Bronchial epithelial cell (primary cell): Measurements from ENCODE around the gene PKM. TPM values are rescaled to one million over a fixed set of nuclear protein-coding genes. Genes with fewer than 3 reads are reported as not detected.

Experiments
- DNase-seq: peaks from one replicate; pipeline ENCODE4 v3.0.0-alpha.2; 2010; ENCODE audit warnings: low read depth
- FAIRE-seq: peaks from 2 replicates; lab custom pipeline; 2011; peaks lifted over from hg19 to GRCh38; lab: Jason Lieb, UNC
- H3K27me3 ChIP-seq: 2 replicates; pipeline ENCODE4 v1.5.1; 2011; ENCODE audit warnings: low read length; ENCODE audit not compliant: control insufficient read depth, insufficient read depth
- H3K36me3 ChIP-seq: 2 replicates; pipeline ENCODE4 v1.5.1; 2011; ENCODE audit warnings: low read length; ENCODE audit not compliant: control insufficient read depth, insufficient read depth
- H3K4me3 ChIP-seq: 2 replicates; pipeline ENCODE4 v1.5.1; 2011; ENCODE audit warnings: mild to moderate bottlenecking, low read depth, low read length, control low read depth
- CTCF ChIP-seq: IDR thresholded peaks from 2 replicates; pipeline ENCODE4 v1.5.1; 2011; ENCODE audit warnings: mild to moderate bottlenecking, moderate library complexity, low read length, control low read depth, inconsistent platforms; ENCODE audit not compliant: insufficient read depth, severe bottlenecking
- total RNA-seq: library from RNA; depleted of rRNA; stranded (reverse); fragments of >200 nt; gene quantifications from 2 replicates; pipeline ENCODE4 v1.2.1, GENCODE V29; 2014

PKM gene
- total RNA-seq, 1 donor from 2014 or later: 1,045 TPM

- DNase-seq (no peak), FAIRE-seq (no peak)
- peaks cover 47% of the 10 kb centered on the region for H3K36me3 ChIP-seq
- no peak overlapping the region for H3K4me3 ChIP-seq
- no peak for TF ChIP-seq CTCF
- H3K27me3 ChIP-seq: no peaks in the 10 kb centered on the region
Observed at GRCh38 chr15:72216079-72216478, 14.9 kb downstream of the PKM start.

GRCh38 chr15:72207558-72208085 lies 23.4 kb downstream of the PKM start:
- TF ChIP-seq CTCF: no peak
- FAIRE-seq (no peak), DNase-seq (no peak)
- Histone ChIP-seq H3K36me3 (peaks cover 58% of the 10 kb centered on the region), H3K4me3 (no peak overlapping the region), H3K27me3 (no peaks in the 10 kb centered on the region)

GRCh38 chr15:72206677-72207000 lies 24.4 kb downstream of the PKM start:
- H3K4me3 ChIP-seq: no peak overlapping the region
- no peaks in the 10 kb centered on the region for H3K27me3 ChIP-seq
- DNase-seq: no peak
- no peak for TF ChIP-seq CTCF
- H3K36me3 ChIP-seq: peaks cover 60% of the 10 kb centered on the region
- FAIRE-seq: no peak

- Histone ChIP-seq H3K27me3 (no peaks in the 10 kb centered on the region), H3K4me3 (no peak overlapping the region), H3K36me3 (peaks cover 62% of the 10 kb centered on the region)
- TF ChIP-seq CTCF: no peak
- DNase-seq (no peak), FAIRE-seq (no peak)
Observed at GRCh38 chr15:72205896-72206676, 24.9 kb downstream of the PKM start.

GRCh38 chr15:72205273-72205672 lies 25.7 kb downstream of the PKM start:
- no peaks in the 10 kb centered on the region for H3K27me3 ChIP-seq
- peaks cover 64% of the 10 kb centered on the region for H3K36me3 ChIP-seq
- no peak for TF ChIP-seq CTCF
- DNase-seq (no peak), FAIRE-seq (no peak)
- H3K4me3 ChIP-seq: no peak overlapping the region

- no peak overlapping the region for H3K4me3 ChIP-seq
- no peak for TF ChIP-seq CTCF
- no peaks in the 10 kb centered on the region for H3K27me3 ChIP-seq
- peak; percentile 97 for DNase-seq
- H3K36me3 ChIP-seq: peaks cover 59% of the 10 kb centered on the region
- peak; percentile 99 for FAIRE-seq
Observed at GRCh38 chr15:72203507-72203837, 27.5 kb downstream of the PKM start.
